HepG2 (cell line): ENCODE measurements around the gene OR1F1. TPM values are rescaled to one million over a fixed set of nuclear protein-coding genes. Genes with fewer than 3 reads are reported as not detected.
A peak's percentile ranks its signal among the peaks of the same experiment; 100 is the strongest.

ENCODE experiments used
- CAMTA2 ChIP-seq: sonication (generic); formaldehyde crosslinking; IDR thresholded peaks from 2 replicates; pipeline ENCODE4 v1.4.0; 2020; ENCODE audit warnings: mild to moderate bottlenecking, missing genetic modification reagents, borderline replicate concordance
- FOSL2 ChIP-seq: sonication (generic); formaldehyde crosslinking; IDR thresholded peaks from 2 replicates; pipeline ENCODE4 v1.4.0; 2020; ENCODE audit warnings: missing genetic modification reagents
- HOXA5 ChIP-seq: sonication (generic); formaldehyde crosslinking; IDR thresholded peaks from 2 replicates; pipeline ENCODE4 v1.4.0; 2020; ENCODE audit warnings: missing genetic modification reagents
- RFX1 ChIP-seq: fragments of 450-650 bp; IDR thresholded peaks from 2 replicates; pipeline ENCODE4 v1.6.1; 2017
- SRY ChIP-seq: sonication (generic); formaldehyde crosslinking; IDR thresholded peaks from 2 replicates; pipeline ENCODE4 v1.8.0; 2022; ENCODE audit warnings: mild to moderate bottlenecking, missing genetic modification reagents
- ZFX ChIP-seq: sonication (generic); formaldehyde crosslinking; IDR thresholded peaks from 2 replicates; pipeline ENCODE4 v1.4.0; 2020; ENCODE audit warnings: mild to moderate bottlenecking, low read depth, missing genetic modification reagents, moderate library complexity
- ZNF34 ChIP-seq: sonication (generic); formaldehyde crosslinking; IDR thresholded peaks from 2 replicates; pipeline ENCODE4 v1.4.0; 2020; ENCODE audit warnings: mild to moderate bottlenecking, missing genetic modification reagents, borderline replicate concordance
- ZNF616 ChIP-seq: sonication (generic); formaldehyde crosslinking; IDR thresholded peaks from 2 replicates; pipeline ENCODE4 v1.5.0; 2020; ENCODE audit warnings: low read depth, mild to moderate bottlenecking, missing genetic modification reagents
- ZNF788 ChIP-seq: sonication (generic); formaldehyde crosslinking; IDR thresholded peaks from 2 replicates; pipeline ENCODE4 v1.5.0; 2020; ENCODE audit warnings: mild to moderate bottlenecking, missing genetic modification reagents, borderline replicate concordance
- polyA plus RNA-seq, 8 experiments: library from polyadenylated mRNA; depleted of rRNA in 3 of 8; stranded (reverse) in 7 of 8; unstranded in 1 of 8; fragments of >200 nt; fragmentation: Illumina TruSeq in 4 of 8; extraction: Trizol in 4 of 8; gene quantifications; 2 replicates each; pipeline versions ENCODE4 v1.2.1 to v1.2.3, GENCODE V29; 2011 to 2016; ENCODE audit warnings: low read depth in 4 of 8, missing spikeins in 1 of 8, mixed read lengths in 1 of 8; ENCODE audit not compliant: insufficient read depth in 1 of 8
- total RNA-seq, 5 experiments: library from RNA; depleted of rRNA; stranded (reverse); fragments of >200 nt; fragmentation: Illumina TruSeq; extraction: Trizol; gene quantifications; 2 replicates each; pipeline ENCODE4 v1.2.3, GENCODE V29; 2016; ENCODE audit warnings: low read depth in 1 of 5
- TF ChIP-seq, protein P1 (sequence below): sonication (generic); formaldehyde crosslinking; IDR thresholded peaks from 2 replicates; pipeline ENCODE4 v1.5.0; 2020; ENCODE audit warnings: missing genetic modification reagents
- TF ChIP-seq, protein P2 (sequence below): sonication (generic); formaldehyde crosslinking; IDR thresholded peaks from 2 replicates; pipeline ENCODE4 v1.4.0; 2020; ENCODE audit warnings: missing genetic modification reagents
- TF ChIP-seq, protein P3 (sequence below): sonication (generic); formaldehyde crosslinking; IDR thresholded peaks from 2 replicates; pipeline ENCODE4 v1.5.0; 2020; ENCODE audit warnings: mild to moderate bottlenecking, missing genetic modification reagents, moderate library complexity
- TF ChIP-seq, protein P4 (sequence below): sonication (generic); formaldehyde crosslinking; IDR thresholded peaks from 2 replicates; pipeline ENCODE4 v1.4.0; 2020; ENCODE audit warnings: mild to moderate bottlenecking, missing genetic modification reagents, borderline replicate concordance
- TF ChIP-seq, protein P5 (sequence below): sonication (generic); IDR thresholded peaks from 2 replicates; pipeline ENCODE4 v1.6.1; 2016; ENCODE audit warnings: low read depth, borderline replicate concordance
- TF ChIP-seq, protein P6 (sequence below), 2 experiments: fragments of 450-650 bp in 1 of 2; sonication (generic) in 1 of 2; formaldehyde crosslinking; IDR thresholded peaks; 2 replicates each; pipeline versions ENCODE4 v1.5.0 to v1.8.0; 2020 to 2022; ENCODE audit warnings: mild to moderate bottlenecking in 1 of 2, missing genetic modification reagents in 1 of 2
- TF ChIP-seq, protein P7 (sequence below): sonication (generic); formaldehyde crosslinking; IDR thresholded peaks from 2 replicates; pipeline ENCODE4 v1.4.0; 2020; ENCODE audit warnings: mild to moderate bottlenecking, missing genetic modification reagents
- TF ChIP-seq, protein P8 (sequence below): sonication (generic); formaldehyde crosslinking; conservative IDR thresholded peaks from 2 replicates; pipeline ENCODE4 v1.8.0; 2022; ENCODE audit warnings: low read depth, missing genetic modification reagents

The OR1F1 gene
- total and polyA plus RNA-seq, 2 of the 13 experiments (the other 11 are each of a cell fraction or from before 2014, with no cell fraction given): 0.90 TPM; not detected in 1

DNA sequence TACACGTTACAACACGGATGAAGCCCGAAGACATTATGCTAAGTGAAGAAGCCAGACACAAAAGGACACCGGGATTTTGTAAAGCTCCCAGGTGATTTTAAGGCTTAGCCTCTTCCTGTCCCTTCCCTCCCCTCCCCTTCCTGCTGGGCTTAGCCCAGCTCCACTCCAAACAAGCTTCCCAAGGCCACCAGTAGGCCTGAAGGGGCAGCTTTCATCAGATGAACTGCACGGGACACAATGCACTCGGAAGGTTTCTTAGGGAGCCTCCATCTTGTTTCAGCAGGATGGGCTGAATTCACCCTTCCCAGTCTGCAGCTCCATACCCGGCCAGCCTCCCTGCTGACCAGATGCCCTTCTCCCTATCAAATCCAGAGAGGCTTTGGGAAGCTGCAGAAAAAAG lies 58.0 kb downstream of the OR1F1 start (continued):
- TF ChIP-seq ZNF34: no peak
- TF ChIP-seq, protein P1, sequence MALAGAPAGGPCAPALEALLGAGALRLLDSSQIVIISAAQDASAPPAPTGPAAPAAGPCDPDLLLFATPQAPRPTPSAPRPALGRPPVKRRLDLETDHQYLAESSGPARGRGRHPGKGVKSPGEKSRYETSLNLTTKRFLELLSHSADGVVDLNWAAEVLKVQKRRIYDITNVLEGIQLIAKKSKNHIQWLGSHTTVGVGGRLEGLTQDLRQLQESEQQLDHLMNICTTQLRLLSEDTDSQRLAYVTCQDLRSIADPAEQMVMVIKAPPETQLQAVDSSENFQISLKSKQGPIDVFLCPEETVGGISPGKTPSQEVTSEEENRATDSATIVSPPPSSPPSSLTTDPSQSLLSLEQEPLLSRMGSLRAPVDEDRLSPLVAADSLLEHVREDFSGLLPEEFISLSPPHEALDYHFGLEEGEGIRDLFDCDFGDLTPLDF (CRISPR knock-in tag): no peak
- TF ChIP-seq ZFX (CRISPR knock-in tag): peak; percentile 48; the same call in 1 of the 2 replicates
- TF ChIP-seq ZNF616 (CRISPR knock-in tag): no peak
- no peak for TF ChIP-seq SRY (CRISPR knock-in tag)
- TF ChIP-seq, protein P2, sequence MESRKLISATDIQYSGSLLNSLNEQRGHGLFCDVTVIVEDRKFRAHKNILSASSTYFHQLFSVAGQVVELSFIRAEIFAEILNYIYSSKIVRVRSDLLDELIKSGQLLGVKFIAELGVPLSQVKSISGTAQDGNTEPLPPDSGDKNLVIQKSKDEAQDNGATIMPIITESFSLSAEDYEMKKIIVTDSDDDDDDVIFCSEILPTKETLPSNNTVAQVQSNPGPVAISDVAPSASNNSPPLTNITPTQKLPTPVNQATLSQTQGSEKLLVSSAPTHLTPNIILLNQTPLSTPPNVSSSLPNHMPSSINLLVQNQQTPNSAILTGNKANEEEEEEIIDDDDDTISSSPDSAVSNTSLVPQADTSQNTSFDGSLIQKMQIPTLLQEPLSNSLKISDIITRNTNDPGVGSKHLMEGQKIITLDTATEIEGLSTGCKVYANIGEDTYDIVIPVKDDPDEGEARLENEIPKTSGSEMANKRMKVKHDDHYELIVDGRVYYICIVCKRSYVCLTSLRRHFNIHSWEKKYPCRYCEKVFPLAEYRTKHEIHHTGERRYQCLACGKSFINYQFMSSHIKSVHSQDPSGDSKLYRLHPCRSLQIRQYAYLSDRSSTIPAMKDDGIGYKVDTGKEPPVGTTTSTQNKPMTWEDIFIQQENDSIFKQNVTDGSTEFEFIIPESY (CRISPR knock-in tag): no peak
- TF ChIP-seq, protein P3, sequence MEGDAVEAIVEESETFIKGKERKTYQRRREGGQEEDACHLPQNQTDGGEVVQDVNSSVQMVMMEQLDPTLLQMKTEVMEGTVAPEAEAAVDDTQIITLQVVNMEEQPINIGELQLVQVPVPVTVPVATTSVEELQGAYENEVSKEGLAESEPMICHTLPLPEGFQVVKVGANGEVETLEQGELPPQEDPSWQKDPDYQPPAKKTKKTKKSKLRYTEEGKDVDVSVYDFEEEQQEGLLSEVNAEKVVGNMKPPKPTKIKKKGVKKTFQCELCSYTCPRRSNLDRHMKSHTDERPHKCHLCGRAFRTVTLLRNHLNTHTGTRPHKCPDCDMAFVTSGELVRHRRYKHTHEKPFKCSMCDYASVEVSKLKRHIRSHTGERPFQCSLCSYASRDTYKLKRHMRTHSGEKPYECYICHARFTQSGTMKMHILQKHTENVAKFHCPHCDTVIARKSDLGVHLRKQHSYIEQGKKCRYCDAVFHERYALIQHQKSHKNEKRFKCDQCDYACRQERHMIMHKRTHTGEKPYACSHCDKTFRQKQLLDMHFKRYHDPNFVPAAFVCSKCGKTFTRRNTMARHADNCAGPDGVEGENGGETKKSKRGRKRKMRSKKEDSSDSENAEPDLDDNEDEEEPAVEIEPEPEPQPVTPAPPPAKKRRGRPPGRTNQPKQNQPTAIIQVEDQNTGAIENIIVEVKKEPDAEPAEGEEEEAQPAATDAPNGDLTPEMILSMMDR (CRISPR knock-in tag): 0 out of 2 replicates have a peak, but pooled peaks have one; percentile 21
- TF ChIP-seq, protein P4, sequence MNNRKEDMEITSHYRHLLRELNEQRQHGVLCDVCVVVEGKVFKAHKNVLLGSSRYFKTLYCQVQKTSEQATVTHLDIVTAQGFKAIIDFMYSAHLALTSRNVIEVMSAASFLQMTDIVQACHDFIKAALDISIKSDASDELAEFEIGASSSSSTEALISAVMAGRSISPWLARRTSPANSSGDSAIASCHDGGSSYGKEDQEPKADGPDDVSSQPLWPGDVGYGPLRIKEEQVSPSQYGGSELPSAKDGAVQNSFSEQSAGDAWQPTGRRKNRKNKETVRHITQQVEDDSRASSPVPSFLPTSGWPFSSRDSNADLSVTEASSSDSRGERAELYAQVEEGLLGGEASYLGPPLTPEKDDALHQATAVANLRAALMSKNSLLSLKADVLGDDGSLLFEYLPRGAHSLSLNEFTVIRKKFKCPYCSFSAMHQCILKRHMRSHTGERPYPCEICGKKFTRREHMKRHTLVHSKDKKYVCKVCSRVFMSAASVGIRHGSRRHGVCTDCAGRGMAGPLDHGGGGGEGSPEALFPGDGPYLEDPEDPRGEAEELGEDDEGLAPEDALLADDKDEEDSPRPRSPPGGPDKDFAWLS (CRISPR knock-in tag): no peak
- TF ChIP-seq, protein P5, sequence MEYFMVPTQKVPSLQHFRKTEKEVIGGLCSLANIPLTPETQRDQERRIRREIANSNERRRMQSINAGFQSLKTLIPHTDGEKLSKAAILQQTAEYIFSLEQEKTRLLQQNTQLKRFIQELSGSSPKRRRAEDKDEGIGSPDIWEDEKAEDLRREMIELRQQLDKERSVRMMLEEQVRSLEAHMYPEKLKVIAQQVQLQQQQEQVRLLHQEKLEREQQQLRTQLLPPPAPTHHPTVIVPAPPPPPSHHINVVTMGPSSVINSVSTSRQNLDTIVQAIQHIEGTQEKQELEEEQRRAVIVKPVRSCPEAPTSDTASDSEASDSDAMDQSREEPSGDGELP: no peak
- TF ChIP-seq FOSL2 (CRISPR knock-in tag): 0 out of 2 replicates have a peak, but pooled peaks have one; percentile 11
- TF ChIP-seq, protein P6, sequence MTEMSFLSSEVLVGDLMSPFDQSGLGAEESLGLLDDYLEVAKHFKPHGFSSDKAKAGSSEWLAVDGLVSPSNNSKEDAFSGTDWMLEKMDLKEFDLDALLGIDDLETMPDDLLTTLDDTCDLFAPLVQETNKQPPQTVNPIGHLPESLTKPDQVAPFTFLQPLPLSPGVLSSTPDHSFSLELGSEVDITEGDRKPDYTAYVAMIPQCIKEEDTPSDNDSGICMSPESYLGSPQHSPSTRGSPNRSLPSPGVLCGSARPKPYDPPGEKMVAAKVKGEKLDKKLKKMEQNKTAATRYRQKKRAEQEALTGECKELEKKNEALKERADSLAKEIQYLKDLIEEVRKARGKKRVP (CRISPR knock-in tag; IDR thresholded peaks at IDR 0.05): peak in 1 of 2 experiments; percentile 43; a peak in 1 of 4 replicates
- TF ChIP-seq HOXA5 (CRISPR knock-in tag): no peak
- no peak for TF ChIP-seq CAMTA2 (CRISPR knock-in tag)
- TF ChIP-seq, protein P7, sequence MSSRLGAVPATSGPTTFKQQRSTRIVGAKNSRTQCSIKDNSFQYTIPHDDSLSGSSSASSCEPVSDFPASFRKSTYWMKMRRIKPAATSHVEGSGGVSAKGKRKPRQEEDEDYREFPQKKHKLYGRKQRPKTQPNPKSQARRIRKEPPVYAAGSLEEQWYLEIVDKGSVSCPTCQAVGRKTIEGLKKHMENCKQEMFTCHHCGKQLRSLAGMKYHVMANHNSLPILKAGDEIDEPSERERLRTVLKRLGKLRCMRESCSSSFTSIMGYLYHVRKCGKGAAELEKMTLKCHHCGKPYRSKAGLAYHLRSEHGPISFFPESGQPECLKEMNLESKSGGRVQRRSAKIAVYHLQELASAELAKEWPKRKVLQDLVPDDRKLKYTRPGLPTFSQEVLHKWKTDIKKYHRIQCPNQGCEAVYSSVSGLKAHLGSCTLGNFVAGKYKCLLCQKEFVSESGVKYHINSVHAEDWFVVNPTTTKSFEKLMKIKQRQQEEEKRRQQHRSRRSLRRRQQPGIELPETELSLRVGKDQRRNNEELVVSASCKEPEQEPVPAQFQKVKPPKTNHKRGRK: no peak
- no peak for TF ChIP-seq ZNF788 (CRISPR knock-in tag)
- TF ChIP-seq RFX1: no peak
- TF ChIP-seq, protein P8, sequence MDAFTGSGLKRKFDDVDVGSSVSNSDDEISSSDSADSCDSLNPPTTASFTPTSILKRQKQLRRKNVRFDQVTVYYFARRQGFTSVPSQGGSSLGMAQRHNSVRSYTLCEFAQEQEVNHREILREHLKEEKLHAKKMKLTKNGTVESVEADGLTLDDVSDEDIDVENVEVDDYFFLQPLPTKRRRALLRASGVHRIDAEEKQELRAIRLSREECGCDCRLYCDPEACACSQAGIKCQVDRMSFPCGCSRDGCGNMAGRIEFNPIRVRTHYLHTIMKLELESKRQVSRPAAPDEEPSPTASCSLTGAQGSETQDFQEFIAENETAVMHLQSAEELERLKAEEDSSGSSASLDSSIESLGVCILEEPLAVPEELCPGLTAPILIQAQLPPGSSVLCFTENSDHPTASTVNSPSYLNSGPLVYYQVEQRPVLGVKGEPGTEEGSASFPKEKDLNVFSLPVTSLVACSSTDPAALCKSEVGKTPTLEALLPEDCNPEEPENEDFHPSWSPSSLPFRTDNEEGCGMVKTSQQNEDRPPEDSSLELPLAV: no peak
